Measurements from ENCODE around the gene RNPEP.
"Not testable (repeated sequence)": the region's sequence is repeated elsewhere in the genome, so short reads cannot be mapped to it uniquely, and the experiment has no call there.

RNPEP gene, protein sequence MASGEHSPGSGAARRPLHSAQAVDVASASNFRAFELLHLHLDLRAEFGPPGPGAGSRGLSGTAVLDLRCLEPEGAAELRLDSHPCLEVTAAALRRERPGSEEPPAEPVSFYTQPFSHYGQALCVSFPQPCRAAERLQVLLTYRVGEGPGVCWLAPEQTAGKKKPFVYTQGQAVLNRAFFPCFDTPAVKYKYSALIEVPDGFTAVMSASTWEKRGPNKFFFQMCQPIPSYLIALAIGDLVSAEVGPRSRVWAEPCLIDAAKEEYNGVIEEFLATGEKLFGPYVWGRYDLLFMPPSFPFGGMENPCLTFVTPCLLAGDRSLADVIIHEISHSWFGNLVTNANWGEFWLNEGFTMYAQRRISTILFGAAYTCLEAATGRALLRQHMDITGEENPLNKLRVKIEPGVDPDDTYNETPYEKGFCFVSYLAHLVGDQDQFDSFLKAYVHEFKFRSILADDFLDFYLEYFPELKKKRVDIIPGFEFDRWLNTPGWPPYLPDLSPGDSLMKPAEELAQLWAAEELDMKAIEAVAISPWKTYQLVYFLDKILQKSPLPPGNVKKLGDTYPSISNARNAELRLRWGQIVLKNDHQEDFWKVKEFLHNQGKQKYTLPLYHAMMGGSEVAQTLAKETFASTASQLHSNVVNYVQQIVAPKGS

DNA sequence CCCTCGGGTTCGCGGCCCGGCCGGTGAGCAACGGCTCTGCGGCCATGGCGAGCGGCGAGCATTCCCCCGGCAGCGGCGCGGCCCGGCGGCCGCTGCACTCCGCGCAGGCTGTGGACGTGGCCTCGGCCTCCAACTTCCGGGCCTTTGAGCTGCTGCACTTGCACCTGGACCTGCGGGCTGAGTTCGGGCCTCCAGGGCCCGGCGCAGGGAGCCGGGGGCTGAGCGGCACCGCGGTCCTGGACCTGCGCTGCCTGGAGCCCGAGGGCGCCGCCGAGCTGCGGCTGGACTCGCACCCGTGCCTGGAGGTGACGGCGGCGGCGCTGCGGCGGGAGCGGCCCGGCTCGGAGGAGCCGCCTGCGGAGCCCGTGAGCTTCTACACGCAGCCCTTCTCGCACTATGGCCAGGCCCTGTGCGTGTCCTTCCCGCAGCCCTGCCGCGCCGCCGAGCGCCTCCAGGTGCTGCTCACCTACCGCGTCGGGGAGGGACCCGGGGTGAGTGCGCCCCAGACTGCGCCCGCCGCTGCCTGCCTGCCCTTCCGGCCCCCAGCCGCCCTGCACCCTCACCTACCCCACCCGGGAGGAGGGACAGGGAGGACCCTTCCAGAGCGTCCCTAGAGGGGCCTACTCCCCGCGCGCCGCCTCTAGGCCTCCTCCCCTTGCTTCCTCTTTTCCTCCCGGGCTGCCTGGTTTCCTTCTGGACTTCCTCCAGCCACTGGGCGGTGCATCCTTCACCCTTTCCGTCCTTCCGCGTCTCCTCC lies at the start of gene RNPEP:
Gene RNPEP, plus strand, starts transcription at position 26 of the 757 bp plus-strand sequence. Its CDS starts 19 bp downstream, at position 45.
- DNase-seq = peak; percentile 84

DNA sequence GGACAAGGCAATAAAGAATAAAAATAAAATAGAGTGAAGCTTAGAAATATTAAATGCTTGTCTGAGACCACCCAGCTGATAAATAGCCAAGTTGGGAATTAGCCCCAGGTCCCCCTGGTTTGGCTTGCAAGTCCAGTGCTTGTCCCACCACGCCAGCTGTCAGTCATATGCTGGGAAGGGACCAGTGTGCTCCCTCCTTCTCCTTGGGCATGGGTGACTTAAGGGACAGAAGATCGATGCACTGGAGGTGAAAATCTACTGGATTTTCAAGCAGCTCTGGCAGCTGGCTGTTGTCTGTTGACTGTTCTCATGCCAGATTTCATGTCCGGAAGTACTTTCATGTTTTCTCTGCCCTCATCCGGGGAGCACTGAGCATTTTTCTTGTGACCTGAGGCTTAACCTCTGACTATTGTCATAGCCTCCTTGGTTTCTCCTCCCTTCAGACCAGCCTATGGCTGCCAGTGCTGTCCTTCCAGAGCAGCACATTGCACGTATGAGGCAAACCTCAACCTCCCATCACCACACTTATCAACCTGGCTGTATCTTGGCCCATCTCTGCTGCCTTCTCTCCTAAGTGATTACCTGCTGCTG lies 48.5 kb upstream of the RNPEP start:
- peak; percentile 90 for DNase-seq

DNA sequence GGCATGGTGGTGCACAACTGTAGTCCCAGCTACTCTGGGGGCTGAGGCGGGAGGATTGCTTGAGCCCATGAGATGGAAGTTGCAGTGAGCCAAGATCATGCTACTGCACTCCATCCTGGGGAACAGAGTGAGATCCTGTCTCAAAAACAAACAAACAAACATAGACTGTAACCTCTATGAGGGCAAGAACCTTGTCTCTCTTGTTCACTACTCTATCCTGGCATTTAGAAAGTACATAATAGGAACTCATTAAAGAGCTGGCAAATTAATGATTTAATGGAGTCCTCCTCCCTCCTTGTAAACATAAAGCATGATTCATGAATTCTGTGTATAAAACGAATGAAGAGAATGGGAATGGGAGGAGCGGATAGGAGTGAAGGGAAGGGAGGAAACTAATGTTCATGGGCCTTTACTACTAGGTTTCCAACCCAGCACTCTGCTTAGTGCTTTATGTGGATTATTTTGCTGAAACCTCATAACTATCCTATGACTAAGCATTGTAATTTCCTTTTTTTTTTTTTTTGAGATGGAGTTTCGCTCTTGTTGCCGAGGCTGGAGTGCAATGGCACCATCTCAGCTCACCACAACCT lies 44.7 kb upstream of the RNPEP start:
- DNase-seq = peak; percentile 89

DNA sequence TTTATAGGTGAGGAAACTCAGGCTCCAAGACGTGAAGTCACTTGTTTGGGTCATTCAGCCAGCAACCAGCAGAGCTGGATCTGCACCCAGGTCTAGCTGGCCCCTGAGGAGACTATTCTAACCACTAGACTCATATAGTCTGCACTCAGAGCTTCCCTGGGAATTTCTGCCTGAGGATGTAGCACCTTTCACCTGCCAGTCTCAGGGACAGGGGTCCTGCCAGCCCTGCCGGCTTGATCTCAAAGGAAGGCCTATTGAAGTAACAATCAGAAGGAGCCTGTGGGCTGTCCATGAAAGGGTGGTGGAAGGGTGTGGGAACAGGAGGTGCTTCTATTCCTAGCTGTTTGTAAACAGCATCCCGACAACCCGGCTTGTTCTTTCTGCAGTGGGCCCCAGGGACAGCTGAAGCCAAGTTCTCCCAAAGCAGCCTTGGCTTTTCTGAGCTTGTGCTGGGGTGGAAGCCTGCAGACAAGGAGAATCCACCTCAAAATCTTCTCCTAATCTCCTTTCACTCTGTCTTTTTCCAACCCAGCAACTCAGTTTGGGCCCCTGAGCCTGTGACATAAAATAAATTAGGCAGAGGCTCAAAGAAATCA lies 43.9 kb upstream of the RNPEP start:
- DNase-seq = no peak

DNA sequence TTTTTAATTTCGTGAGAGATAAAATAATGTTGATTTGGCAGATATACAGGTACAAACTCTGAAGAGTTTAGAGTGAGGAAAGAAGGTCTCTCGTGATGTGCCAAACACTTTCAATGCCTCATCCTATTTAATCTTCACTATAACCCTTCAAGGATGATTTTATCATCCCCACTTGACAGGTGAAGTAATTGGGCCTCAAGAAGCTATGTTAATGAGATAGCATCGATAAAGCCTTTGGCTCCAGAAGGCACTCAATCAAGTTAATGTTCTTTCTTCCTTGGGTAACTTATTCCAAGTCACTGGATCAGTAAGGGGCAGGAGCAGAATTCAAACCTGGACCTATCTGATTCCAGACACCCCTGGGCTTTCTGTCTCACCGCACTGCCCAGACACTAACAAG lies 43.3 kb upstream of the RNPEP start:
- DNase-seq = no peak

DNA sequence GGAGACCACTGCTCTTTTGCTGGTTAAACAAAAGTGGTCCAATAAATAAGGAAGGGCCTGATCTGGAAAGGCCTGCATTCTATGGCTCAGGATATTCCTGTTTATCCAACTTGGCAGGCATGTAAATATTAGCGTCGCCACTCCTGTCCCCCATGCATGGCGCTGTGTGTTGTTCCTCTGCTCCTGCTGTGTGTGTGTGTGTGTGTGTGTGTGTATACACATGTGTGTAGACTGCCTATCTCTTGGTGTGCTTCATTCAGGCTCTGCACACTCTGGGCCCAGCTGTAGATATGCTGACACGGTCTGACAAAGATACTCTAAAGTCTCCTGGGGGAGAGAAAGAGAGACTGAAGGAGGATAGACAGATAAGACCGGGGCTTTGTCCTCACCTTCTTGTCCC lies 42.9 kb upstream of the RNPEP start:
- DNase-seq = no peak

DNA sequence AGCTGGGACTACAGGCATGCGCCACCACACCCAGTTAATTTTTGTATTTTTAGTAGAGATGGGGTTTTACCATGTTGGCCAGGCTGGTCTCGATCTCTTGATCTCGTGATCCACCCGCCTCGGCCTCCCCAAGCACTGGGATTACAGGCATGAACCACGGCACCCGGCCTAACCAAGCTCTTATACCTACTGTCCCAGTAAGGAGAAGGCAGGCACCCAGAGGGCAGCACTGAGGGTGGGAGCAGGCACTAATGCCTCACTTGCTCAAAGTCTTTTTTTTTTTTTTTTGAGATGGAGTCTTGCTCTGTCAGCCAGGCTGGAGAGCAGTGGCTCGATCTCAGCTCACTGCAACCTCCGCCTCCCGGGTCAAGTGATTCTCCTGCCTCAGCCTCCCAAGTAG lies 42.1 kb upstream of the RNPEP start:
- not testable (repeated sequence) for DNase-seq

DNA sequence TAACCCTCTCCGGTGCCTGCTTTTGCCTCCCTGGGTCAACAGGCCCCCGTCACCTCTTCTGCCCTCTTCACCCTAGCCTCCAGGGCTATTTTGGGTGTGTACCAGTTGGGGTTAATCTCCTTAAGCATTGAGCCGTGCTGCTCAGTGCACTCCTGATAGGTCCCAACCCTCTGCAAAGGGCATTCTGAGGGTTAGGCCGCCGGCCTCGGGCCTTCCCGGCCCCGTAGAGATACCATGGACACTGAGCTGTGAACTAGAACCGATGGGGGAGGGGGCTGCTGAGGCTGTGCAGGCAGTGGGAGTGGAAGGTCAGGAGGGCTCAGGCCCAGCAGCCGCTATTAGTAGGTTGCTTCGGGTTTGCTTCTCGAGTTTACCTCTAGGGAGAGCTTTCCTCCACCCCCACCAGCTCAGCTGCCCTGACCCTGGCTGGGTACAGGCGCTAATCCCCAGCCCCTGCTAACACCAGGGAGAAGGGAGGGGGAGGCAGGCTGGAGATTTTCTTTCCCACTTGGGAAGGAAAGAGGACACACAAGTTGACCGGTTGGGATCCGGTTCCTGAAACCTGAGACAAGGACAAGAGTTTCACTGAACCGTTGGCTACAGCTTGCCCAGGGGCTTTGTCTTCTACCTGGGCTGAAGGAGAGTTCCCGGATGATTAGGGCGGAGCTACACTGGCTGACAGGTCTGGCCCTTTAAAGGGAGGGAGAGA lies 40.9 kb upstream of the RNPEP start:
- DNase-seq = no peak

DNA sequence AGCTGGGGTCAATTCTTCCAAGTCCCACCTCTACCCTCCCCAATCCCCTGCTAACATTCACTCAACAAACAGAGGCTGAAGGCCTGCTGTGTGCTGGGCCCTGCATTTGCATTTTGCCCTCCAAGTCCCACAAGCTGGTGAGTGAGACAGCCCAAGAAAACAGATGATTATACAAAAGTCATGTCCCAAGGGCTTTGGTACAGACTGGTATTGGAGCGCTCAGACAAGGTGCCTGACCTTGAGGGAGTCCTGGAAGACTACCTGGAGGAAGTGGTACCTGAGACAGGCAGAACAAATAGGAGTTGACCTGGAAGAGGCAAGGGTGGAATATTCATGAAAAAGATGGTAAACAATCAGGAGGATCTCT lies 40.3 kb upstream of the RNPEP start:
- no peak for DNase-seq

DNA sequence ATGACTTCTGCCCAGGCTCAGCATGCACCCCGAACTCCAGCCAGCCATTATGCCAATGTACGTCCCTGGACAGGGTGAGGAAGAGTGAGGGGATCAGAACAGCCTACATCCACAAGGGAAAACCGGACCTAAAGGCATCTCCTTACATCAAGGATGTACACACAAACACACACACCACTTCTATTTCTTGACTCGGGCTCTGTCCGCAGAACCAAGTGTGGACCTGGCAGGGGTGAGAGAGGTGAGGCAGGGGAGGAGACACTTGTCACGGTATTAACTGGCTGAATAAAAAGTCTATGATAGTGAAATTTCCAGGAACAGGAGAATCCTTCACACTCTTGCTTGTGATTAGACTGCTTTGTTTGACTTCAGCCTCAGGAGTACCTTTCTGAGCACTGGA lies 38.4 kb upstream of the RNPEP start:
- DNase-seq = no peak

DNA sequence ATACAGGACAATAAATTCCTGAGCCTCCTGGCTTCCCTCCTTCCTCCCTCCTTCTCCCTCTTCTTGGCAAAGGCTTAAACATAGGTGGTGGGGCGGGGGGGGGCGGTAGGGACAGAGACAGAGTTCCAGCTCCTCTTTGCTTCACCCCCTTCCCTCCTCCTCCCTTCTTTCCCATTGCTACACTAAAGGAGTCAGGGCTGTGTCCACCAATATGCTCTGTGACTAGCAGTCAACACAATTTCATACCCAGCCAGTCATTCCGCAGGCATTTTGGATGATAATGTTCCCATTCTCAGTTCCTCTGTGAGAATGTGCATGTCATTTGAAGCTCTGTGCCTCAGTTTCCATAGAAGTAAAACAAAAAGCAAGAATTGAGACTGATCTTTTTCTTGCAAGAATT lies 37.8 kb upstream of the RNPEP start:
- no peak for DNase-seq

DNA sequence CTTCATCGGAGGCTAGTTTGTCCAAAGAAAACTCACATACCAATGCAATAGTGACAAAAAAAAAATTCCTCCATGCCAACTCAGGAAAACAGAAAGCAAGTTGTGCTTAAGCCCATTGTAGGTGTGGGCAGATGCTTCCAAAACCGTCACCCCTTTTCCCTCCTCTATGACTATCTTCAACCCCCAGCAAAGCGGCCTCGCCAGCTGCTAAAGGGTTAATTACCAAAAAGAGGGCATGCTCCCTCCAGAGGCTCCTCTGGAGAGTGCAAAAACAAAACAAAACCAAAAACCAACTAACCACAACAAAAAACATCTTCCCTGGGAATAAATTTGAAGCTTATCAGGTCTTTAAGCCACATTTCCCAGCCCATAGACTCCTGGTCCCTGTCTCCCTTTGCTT lies 37.3 kb upstream of the RNPEP start:
- peak; percentile 35 for DNase-seq

DNA sequence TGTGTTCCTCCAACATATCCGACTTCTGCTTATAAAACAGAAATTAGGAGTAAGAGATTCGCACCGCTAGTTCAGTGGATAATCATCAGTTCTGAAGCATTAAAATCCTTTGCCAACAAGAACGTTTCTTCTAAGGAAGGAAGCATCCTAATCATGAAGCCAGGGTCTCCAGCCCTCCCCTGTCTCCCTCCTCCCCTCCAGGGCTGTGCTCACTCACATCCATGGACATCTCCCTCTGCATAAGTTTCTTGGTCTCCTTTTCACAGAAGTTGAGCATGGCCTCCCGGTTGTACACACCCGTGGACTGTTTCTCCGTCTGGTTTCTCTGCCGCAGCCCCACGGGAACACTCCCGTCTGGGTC lies 36.6 kb upstream of the RNPEP start:
- DNase-seq = no peak

DNA sequence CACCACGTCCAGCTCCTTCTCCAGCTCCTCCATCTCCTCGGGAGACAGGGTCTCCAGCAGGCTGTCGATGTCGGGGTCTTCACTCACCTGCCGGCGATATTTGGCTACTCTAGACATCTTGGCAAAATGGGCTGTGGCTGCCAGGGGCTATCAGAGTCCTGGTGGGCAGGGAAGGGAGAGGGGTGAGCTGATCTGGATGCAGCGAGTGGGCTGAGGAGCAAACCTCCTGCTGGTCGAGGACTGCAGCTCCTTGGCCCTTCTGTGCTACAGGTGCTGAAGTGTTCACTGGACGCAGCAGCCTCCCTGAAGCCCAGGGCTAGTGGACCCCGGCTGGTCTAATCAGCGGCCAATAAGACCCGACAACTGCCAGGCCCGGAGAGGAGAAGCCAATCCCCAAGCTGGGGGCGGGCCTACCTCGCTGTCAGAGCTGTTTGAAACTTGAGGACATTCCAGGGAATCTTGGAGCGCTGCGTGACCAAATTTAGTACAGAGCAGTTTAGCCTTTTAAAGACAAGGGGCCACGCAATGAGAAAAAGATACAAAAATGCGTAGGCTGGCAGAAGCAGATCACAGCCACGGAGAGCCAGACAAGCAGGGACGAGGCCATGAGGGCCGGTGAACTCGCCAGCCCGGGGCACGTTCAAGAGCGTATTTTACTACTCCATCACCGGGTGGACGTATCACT lies 36.1 kb upstream of the RNPEP start, which contains the start of gene LMOD1:
Gene LMOD1, minus strand, starts transcription at position 325 of the 685 bp plus-strand sequence. Its CDS starts 208 bp downstream, at position 117.
- DNase-seq = peak; percentile 90

DNA sequence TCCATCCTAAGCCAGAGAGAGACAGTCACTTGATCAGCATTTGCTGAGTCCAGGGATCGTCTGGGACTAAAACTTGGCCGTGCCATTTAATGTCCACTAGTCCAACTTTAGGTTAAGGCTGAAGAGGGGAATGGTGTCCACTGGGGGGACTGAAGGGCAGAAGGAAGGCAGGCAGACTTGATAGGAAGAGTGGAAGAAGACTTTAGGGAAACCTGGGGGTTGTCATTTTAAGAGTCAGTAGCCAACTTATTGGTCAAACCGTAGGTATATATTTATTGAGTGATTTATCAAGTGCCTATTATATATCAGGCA lies 34.8 kb upstream of the RNPEP start:
- peak; percentile 37 for DNase-seq

DNA sequence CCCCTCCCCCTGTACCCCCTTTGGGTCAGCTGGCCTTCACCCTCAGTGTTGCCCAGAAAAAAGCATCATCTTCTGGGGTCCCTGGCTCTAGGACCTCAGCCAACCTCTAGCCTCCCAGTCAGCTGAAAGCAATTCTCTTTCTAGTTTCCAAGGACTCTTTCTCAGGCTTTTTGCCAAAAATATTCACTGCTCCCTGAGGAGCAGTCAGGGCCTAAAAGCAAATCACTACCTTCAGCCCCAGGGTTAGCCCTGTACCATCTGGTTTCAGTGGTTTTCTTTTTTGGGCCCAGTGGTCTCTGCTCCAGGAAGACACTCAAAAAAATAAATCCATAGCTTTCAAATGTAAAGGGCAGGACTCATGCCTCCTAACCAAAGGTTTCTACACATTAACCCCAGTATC lies 33.0 kb upstream of the RNPEP start:
- DNase-seq = no peak

DNA sequence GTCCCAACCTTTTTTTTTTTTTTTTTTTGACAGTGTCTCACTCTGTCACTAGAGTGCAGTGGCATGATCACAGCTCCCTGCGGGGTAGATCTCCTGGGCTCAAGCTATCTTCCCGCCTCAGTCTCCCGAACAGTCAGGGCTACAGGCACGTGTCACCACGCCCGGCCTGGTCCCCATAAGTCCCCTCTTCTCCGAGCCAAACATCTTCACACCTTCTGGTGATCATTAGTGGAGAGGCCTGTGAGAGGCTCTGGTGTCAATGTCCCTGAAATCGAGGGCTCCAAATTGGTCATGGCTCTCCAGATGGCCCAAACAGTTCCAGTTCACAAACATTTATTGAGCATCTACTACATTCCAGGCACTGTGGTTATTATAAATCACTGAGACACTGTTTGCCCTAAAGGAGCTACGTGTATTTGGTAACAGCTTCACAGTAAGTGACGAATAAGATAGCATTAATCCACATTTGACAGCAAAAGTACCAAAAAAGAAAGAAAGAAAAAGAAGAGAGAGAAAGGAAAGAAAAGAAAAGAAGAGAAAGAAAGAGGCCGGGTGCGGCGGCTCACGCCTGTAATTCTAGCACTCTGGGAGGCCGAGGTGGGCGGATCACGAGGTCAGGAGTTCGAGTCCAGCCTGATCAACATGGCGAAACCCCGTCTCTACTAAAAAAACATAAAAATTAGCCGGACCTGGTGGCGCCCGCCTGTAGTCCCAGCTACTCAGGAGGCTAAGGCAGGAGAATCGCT lies 28.0 kb upstream of the RNPEP start:
- DNase-seq = no peak

DNA sequence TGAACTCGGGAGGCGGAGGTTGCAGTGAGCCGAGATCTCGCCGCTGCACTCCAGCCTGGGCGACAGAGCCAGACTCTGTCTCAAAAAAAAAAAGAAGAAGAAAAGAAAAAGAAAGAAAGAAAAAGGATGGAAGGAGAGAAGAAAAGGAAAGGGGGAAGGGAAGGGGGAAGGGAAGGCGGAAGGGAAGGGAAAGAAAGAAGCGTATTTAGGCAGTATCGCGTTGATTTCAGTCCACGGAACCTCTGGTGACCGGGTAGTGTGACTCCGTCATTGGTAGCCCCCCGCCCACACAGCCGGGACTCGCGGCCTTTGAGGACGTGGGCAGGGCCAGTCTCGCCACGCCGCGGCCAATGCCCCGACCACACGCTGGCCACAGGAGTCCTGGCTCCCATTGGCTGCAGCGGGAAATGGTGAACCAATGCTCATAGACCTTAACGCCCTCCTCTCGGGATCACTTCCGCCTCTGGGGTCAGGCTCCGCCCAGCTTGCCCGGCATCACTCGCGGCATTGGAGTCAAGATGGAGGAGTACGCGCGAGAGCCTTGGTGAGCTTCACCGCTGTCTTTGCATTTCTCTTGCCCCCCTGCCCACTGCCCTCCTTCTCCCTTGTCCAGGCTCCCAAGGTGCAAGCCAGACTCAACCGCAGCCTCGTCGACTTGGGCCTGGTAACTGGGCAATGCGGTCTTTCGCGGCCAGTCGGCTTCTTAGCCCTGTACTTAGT lies 27.3 kb upstream of the RNPEP start, which contains the start of gene TIMM17A:
Gene TIMM17A, plus strand, starts transcription at position 495 of the 720 bp plus-strand sequence. Its CDS starts 24 bp downstream, at position 519.
- peak; percentile 99 for DNase-seq

DNA sequence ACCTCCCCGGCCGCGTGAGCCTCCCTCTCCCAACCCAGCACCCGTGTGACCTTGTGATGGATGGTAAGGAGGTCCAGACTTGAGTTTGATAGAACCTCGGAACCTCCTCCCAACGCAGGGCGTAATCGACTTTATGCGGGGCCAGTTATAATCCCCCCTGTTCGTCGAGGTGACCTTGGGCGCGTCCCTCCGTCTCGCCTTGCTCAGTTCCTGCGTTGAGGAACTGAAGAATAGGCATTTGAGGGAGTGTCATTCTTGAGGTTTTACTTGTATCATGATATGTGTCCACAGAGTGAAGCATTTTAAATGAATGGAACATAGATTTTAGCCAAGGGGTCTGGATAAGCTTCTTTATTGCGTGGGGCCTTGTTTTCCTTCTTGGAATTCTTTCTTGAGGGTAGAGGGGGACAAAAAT lies 26.7 kb upstream of the RNPEP start:
- no peak for DNase-seq

DNA sequence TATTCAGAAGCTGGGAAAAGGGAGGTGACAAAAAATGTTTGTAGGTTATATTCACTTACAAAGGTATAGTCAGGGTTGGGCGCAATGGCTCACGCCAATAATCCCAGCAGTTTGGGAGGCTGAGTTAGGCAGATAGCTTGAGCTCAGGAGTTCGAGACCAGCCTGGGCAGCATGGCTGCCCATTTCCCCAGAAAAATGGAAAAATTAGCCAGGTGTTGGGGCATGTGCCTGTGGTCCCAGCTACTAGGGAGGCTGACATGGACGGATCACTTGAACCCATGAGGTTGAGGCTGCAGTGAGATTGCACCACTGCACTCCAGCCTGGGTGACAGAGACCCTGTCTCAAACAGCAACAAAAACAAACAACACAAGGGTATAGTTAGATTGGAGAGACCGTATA lies 24.1 kb upstream of the RNPEP start:
- no peak for DNase-seq

Data from HCEC 1CT (cell line).